ENCODE results near the gene PLAC9.
"Not testable (repeated sequence)": the region's sequence is repeated elsewhere in the genome, so short reads cannot be mapped to it uniquely, and the experiment has no call there.

PLAC9 gene

DNA sequence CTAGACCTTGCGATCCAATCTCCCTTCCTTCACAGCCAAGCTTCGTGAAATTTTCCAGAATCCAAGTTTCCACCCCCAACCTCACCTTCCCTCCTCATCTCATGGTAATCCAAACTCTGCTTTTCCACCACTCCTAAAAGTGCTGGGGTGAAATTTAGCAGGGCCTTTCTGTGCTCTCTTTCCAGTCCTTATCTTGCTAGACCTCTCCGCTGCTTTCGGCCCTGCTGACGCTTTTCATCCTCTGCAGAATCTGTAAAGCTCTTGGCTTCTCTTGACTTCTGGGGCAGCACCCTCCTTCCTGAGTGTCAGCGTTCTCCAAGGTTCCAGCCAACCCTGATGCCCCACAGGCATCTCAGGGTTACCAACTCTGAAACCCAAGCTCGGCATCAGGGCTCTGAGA is 7.7 kb downstream of the PLAC9 start:
- no peaks in the 10 kb centered on the region for H4K20me1 ChIP-seq (ENCODE audit: low read depth, low read length)
- H3K9ac ChIP-seq (ENCODE audit: low read length) = no peak overlapping the region
- H3K4me3 ChIP-seq (ENCODE audit: insufficient read depth, low read length, poor library complexity, severe bottlenecking) = no peak overlapping the region
- H3K36me3 ChIP-seq (ENCODE audit: low read length) = no peaks in the 10 kb centered on the region
- peaks cover 7% of the 10 kb centered on the region; the same call in 1 of the 2 replicates for H3F3A ChIP-seq (ENCODE audit: insufficient read depth)
- no peaks in the 10 kb centered on the region for H3K27me3 ChIP-seq (ENCODE audit: low read length)
- no peak overlapping the region for H3K4me2 ChIP-seq (ENCODE audit: low read depth, low read length, poor library complexity, severe bottlenecking)
- no peaks in the 10 kb centered on the region for H3K79me2 ChIP-seq (ENCODE audit: insufficient read depth, low read length)
- TF ChIP-seq EZH2phosphoT487 (conservative IDR thresholded peaks at IDR 0.05; ENCODE audit: low read length) = no peak
- no peak overlapping the region for H2AFZ ChIP-seq (ENCODE audit: low read depth, low read length, severe bottlenecking)
- H3K9me3 ChIP-seq (ENCODE audit: insufficient read depth, low read length) = no peaks in the 10 kb centered on the region
- H3K27ac ChIP-seq (ENCODE audit: low read depth, low read length) = no peak overlapping the region
- no peaks in the 10 kb centered on the region for H3K9me2 ChIP-seq (replicated peaks; ENCODE audit: insufficient read depth, low read length)

DNA sequence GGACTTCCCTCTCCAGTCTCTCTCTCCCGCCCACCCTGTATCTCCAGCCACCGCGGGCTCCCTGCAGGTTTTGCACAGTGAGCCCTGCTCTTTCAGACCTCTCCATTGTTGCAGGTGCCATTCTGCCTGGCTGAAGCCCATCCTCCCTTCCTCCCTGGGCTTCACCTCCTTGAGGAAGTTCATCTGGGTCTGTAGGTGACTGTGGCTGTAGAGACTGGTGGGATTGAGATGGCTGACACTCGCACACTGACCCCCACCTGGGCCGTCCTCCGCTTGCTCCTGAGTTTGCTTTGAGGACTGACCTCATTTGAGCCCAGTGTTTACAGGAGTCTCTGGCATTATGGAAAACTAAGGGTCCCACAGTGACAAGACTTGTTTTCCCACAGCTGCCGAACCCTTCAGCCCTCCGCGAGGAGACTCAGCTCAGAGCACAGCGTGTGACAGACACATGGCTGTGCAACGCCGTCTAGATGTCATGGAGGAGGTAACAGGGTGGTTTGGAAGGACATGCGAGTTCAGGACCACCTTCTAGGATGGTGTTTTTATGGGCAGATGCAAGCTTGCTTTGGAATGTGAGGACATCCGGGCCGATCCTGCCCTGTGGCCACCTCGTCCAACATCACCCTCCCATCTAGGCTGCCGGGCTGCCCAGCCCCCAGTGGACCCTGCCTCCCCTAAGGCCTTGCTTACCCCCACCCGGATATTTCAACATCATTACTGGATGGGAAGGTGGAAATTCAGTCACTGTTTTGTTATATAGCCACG is 9.3 kb downstream of the PLAC9 start:
- TF ChIP-seq, protein P1, sequence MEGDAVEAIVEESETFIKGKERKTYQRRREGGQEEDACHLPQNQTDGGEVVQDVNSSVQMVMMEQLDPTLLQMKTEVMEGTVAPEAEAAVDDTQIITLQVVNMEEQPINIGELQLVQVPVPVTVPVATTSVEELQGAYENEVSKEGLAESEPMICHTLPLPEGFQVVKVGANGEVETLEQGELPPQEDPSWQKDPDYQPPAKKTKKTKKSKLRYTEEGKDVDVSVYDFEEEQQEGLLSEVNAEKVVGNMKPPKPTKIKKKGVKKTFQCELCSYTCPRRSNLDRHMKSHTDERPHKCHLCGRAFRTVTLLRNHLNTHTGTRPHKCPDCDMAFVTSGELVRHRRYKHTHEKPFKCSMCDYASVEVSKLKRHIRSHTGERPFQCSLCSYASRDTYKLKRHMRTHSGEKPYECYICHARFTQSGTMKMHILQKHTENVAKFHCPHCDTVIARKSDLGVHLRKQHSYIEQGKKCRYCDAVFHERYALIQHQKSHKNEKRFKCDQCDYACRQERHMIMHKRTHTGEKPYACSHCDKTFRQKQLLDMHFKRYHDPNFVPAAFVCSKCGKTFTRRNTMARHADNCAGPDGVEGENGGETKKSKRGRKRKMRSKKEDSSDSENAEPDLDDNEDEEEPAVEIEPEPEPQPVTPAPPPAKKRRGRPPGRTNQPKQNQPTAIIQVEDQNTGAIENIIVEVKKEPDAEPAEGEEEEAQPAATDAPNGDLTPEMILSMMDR (IDR thresholded peaks at IDR 0.05; ENCODE audit: insufficient read depth, low read length, poor library complexity, severe bottlenecking) = no peak
- no peak for TF ChIP-seq EZH2phosphoT487 (conservative IDR thresholded peaks at IDR 0.05; ENCODE audit: low read length)
- Histone ChIP-seq H3K36me3 (ENCODE audit: low read length) (no peaks in the 10 kb centered on the region), H3K4me2 (ENCODE audit: low read depth, low read length, poor library complexity, severe bottlenecking) (no peak overlapping the region), H4K20me1 (ENCODE audit: low read depth, low read length) (no peaks in the 10 kb centered on the region), H3K9me3 (ENCODE audit: insufficient read depth, low read length) (no peaks in the 10 kb centered on the region), H2AFZ (ENCODE audit: low read depth, low read length, severe bottlenecking) (no peak overlapping the region), H3F3A (ENCODE audit: insufficient read depth) (peaks cover 13% of the 10 kb centered on the region), H3K27ac (ENCODE audit: low read depth, low read length) (no peak overlapping the region), H3K79me2 (ENCODE audit: insufficient read depth, low read length) (no peaks in the 10 kb centered on the region), H3K9me2 (replicated peaks; ENCODE audit: insufficient read depth, low read length) (no peaks in the 10 kb centered on the region), H3K4me3 (ENCODE audit: insufficient read depth, low read length, poor library complexity, severe bottlenecking) (no peak overlapping the region), H3K9ac (ENCODE audit: low read length) (no peak overlapping the region), H3K27me3 (ENCODE audit: low read length) (no peaks in the 10 kb centered on the region)

DNA sequence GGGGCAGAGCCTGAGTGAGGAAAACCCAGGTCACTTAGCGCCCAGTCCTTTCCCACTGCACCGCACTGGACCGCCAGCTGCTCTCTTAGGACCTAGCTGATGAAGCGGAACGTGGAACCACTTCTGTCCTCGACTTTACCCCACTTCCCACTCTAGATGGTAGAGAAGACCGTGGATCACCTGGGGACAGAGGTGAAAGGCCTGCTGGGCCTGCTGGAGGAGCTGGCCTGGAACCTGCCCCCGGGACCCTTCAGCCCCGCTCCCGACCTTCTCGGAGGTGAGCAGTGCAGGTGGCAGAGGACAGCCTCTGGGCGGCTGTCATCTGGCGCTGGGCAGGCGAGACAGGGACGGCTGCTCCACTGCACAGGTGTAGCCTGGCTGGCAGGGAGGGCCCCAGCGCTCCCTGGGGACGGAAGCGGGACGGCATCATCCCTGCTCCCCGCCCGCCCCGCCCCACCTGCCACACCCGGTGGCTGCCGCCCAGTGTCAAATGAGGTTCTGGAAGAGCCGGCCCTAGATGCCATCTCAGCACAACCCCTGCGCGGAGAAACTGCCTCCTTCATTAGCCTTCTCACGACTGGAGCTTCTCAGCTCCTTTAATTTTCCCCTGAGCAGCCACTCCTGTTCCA is 11.7 kb downstream of the PLAC9 start:
- no peaks in the 10 kb centered on the region for H3K9me2 ChIP-seq (replicated peaks; ENCODE audit: insufficient read depth, low read length)
- H3K27me3 ChIP-seq (ENCODE audit: low read length) = no peaks in the 10 kb centered on the region
- no peak overlapping the region for H2AFZ ChIP-seq (ENCODE audit: low read depth, low read length, severe bottlenecking)
- peak overlapping the region; percentile 26; the same call in 1 of the 2 replicates for H3K27ac ChIP-seq (ENCODE audit: low read depth, low read length)
- H3F3A ChIP-seq (ENCODE audit: insufficient read depth) = peaks cover 16% of the 10 kb centered on the region
- H3K36me3 ChIP-seq (ENCODE audit: low read length) = no peaks in the 10 kb centered on the region
- peak overlapping the region; percentile 24; the same call in 1 of the 2 replicates for H3K9ac ChIP-seq (ENCODE audit: low read length)
- TF ChIP-seq, protein P1 (IDR thresholded peaks at IDR 0.05; ENCODE audit: insufficient read depth, low read length, poor library complexity, severe bottlenecking) = no peak
- no peak for TF ChIP-seq EZH2phosphoT487 (conservative IDR thresholded peaks at IDR 0.05; ENCODE audit: low read length)
- H3K9me3 ChIP-seq (ENCODE audit: insufficient read depth, low read length) = no peaks in the 10 kb centered on the region
- peak overlapping the region; percentile 60 for H3K4me2 ChIP-seq (ENCODE audit: low read depth, low read length, poor library complexity, severe bottlenecking)
- no peak overlapping the region for H3K4me3 ChIP-seq (ENCODE audit: insufficient read depth, low read length, poor library complexity, severe bottlenecking)
- H3K79me2 ChIP-seq (ENCODE audit: insufficient read depth, low read length) = no peaks in the 10 kb centered on the region
- no peaks in the 10 kb centered on the region for H4K20me1 ChIP-seq (ENCODE audit: low read depth, low read length)

DNA sequence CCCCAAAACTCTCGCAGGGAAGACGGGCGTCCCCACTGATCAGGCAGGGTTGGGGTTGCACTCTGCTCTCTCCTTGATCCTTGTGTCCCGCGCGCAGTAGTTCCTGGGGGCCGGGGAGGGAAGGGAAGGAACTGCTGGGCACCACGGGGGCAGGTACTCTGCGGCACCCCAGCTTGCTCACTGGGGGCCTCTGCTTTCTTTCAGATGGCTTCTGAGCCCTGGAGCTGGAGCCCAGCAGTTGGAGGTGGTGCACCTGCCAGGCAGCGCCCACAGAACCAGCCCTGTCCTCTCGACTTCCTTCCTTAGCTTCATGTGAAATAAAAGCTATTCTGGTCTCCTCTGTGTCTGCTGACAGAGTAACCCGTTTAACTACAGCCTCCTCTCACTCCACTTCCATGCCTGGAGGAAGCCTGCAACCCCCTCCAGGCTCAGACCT is 12.2 kb downstream of the PLAC9 start:
- Histone ChIP-seq H3K27me3 (ENCODE audit: low read length) (no peaks in the 10 kb centered on the region), H3K79me2 (ENCODE audit: insufficient read depth, low read length) (no peaks in the 10 kb centered on the region), H3K36me3 (ENCODE audit: low read length) (no peaks in the 10 kb centered on the region), H3K9me2 (replicated peaks; ENCODE audit: insufficient read depth, low read length) (no peaks in the 10 kb centered on the region), H3K27ac (ENCODE audit: low read depth, low read length) (peak overlapping the region; percentile 26; the same call in 1 of the 2 replicates), H4K20me1 (ENCODE audit: low read depth, low read length) (no peaks in the 10 kb centered on the region), H3K4me3 (ENCODE audit: insufficient read depth, low read length, poor library complexity, severe bottlenecking) (no peak overlapping the region), H3F3A (ENCODE audit: insufficient read depth) (peaks cover 16% of the 10 kb centered on the region), H3K4me2 (ENCODE audit: low read depth, low read length, poor library complexity, severe bottlenecking) (peak overlapping the region; percentile 60), H3K9me3 (ENCODE audit: insufficient read depth, low read length) (no peaks in the 10 kb centered on the region), H2AFZ (ENCODE audit: low read depth, low read length, severe bottlenecking) (no peak overlapping the region), H3K9ac (ENCODE audit: low read length) (peak overlapping the region; percentile 24; the same call in 1 of the 2 replicates)
- TF ChIP-seq, protein P1 (IDR thresholded peaks at IDR 0.05; ENCODE audit: insufficient read depth, low read length, poor library complexity, severe bottlenecking) = no peak
- no peak for TF ChIP-seq EZH2phosphoT487 (conservative IDR thresholded peaks at IDR 0.05; ENCODE audit: low read length)

DNA sequence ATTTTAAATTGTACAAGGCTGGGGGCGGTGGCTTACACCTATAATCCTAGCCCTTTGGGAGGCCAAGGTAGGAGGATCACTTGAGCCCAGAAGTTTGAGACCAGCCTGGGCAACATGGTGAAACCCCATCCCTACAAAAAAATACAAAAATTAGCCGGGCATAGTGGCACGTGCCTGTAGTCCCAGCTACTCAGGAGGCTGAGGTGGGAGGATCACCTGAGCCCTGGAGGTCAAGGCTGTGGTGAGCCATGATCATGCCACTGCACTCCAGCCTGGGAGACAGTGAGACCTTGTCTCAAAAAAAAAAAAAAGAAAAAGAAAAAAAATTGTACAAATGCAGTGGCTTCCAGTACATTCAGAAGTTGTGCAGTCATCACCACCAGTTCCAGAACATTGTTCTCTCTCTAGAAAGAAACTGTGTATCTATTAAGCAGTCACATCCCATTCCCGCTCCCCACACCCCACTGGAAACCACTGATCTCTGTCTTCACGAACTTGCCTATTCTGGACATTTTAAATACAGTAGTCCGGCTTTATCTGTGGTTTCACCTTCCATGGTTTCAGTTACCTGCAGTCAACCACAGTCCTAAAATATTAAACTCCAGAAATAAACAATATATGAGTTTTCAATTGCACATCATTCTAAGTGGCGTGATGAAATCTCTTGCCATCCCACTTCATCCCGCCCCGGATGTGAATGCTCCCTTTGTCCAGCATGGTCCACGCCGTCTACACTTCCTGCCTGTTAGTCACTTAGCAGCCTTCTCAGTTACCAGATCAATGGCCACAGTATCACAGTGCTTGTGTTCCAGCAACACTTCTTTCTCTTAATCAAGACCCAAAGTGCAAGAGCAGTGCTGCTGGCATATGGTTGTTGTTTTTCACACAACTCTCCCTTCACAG is 13.1 kb downstream of the PLAC9 start:
- not testable (repeated sequence) for H3K27ac ChIP-seq (ENCODE audit: low read depth, low read length); H2AFZ ChIP-seq (ENCODE audit: low read depth, low read length, severe bottlenecking); H3K9me3 ChIP-seq (ENCODE audit: insufficient read depth, low read length); H3K36me3 ChIP-seq (ENCODE audit: low read length); H3K27me3 ChIP-seq (ENCODE audit: low read length); H3K4me3 ChIP-seq (ENCODE audit: insufficient read depth, low read length, poor library complexity, severe bottlenecking); H3K9me2 ChIP-seq (replicated peaks; ENCODE audit: insufficient read depth, low read length); H3K79me2 ChIP-seq (ENCODE audit: insufficient read depth, low read length); H3K9ac ChIP-seq (ENCODE audit: low read length); H3K4me2 ChIP-seq (ENCODE audit: low read depth, low read length, poor library complexity, severe bottlenecking); H4K20me1 ChIP-seq (ENCODE audit: low read depth, low read length)
- peaks cover 16% of the 10 kb centered on the region for H3F3A ChIP-seq (ENCODE audit: insufficient read depth)

All from SU-DHL-6 (cell line).